Measurements from ENCODE around the gene SAA4. TPM values are rescaled to one million over a fixed set of nuclear protein-coding genes. Genes with fewer than 3 reads are reported as not detected.
"Not testable (repeated sequence)": the region's sequence is repeated elsewhere in the genome, so short reads cannot be mapped to it uniquely, and the experiment has no call there.

The SAA4 gene
- total RNA-seq, 1 experiment from 2014 or later = not detected

- POLR2A ChIA-PET = no interaction called here
- no peak overlapping the region for H3K27ac Mint-ChIP-seq (ENCODE audit: unreplicated experiment)
Measured at GRCh38 chr11:18253778-18254338, 17.3 kb upstream of the SAA4 start.

GRCh38 chr11:18253233-18253632 lies 16.6 kb upstream of the SAA4 start:
- no peaks in the 10 kb centered on the region for H3K4me1 Mint-ChIP-seq (ENCODE audit: low read depth, unreplicated experiment)
- H3K36me3 Mint-ChIP-seq (ENCODE audit: insufficient read depth, unreplicated experiment) = no peaks in the 10 kb centered on the region
- intact Hi-C loops (cut with micrococcal nuclease; ENCODE audit: unreplicated experiment) = no loop called here
- Histone ChIP-seq H3K4me3 (ENCODE audit: low read depth, low read length) (no peak overlapping the region), H3K36me3 (ENCODE audit: control insufficient read depth, insufficient read depth, low read length) (no peaks in the 10 kb centered on the region), H3K9me3 (no peaks in the 10 kb centered on the region), H3K27me3 (replicated peaks; ENCODE audit: control insufficient read depth, insufficient read depth, low read length) (no peaks in the 10 kb centered on the region), H3K4me1 (no peaks in the 10 kb centered on the region)
- no TSS peak for BruUV-seq (replicated peaks)
- no peaks in the 10 kb centered on the region for H3K9me3 Mint-ChIP-seq (ENCODE audit: unreplicated experiment)
- H3K27ac Mint-ChIP-seq (ENCODE audit: unreplicated experiment) = no peak overlapping the region
- DNase-seq = no peak
- peak; percentile 11 to 13 for TF ChIP-seq CTCF (IDR thresholded peaks at IDR 0.05; ENCODE audit: insufficient read depth in 1 of 2, low read depth in 1 of 2, low read length in 1 of 2, severe bottlenecking in 1 of 2, unreplicated experiment in 1 of 2)
- H3K4me3 Mint-ChIP-seq (ENCODE audit: unreplicated experiment) = no peak overlapping the region
- POLR2A ChIA-PET = no interaction called here
- CTCF ChIA-PET = interaction anchor here (0.9 kb wide), 1 partner anchor 9 kb away, joined by 3 read pairs; no protein-coding TSS in a partner anchor
- H3K27me3 Mint-ChIP-seq (ENCODE audit: insufficient read depth, unreplicated experiment) = peaks cover 3% of the 10 kb centered on the region

More at GRCh38 chr11:18253778-18254338, 17.3 kb upstream of the SAA4 start:
- Mint-ChIP-seq H3K27me3 (ENCODE audit: insufficient read depth, unreplicated experiment) (peaks cover 3% of the 10 kb centered on the region), H3K36me3 (ENCODE audit: insufficient read depth, unreplicated experiment) (no peaks in the 10 kb centered on the region), H3K9me3 (ENCODE audit: unreplicated experiment) (no peaks in the 10 kb centered on the region), H3K4me1 (ENCODE audit: low read depth, unreplicated experiment) (no peaks in the 10 kb centered on the region), H3K4me3 (ENCODE audit: unreplicated experiment) (no peak overlapping the region)
- Histone ChIP-seq H3K4me1 (peaks cover under 1% of the 10 kb centered on the region; the same call in 1 of the 2 replicates), H3K36me3 (ENCODE audit: control insufficient read depth, insufficient read depth, low read length) (no peaks in the 10 kb centered on the region), H3K27me3 (replicated peaks; ENCODE audit: control insufficient read depth, insufficient read depth, low read length) (no peaks in the 10 kb centered on the region), H3K4me3 (ENCODE audit: low read depth, low read length) (no peak overlapping the region), H3K9me3 (no peaks in the 10 kb centered on the region)
- intact Hi-C loops (cut with micrococcal nuclease; ENCODE audit: unreplicated experiment) = no loop called here
- DNase-seq = no peak
- CTCF ChIA-PET = no interaction called here
- no TSS peak for BruUV-seq (replicated peaks)
- no peak for TF ChIP-seq CTCF (IDR thresholded peaks at IDR 0.05; ENCODE audit: insufficient read depth in 1 of 2, low read depth in 1 of 2, low read length in 1 of 2, severe bottlenecking in 1 of 2, unreplicated experiment in 1 of 2)

- H3K27ac Mint-ChIP-seq (ENCODE audit: unreplicated experiment) = no peak within 1 kb of the TSS
- Histone ChIP-seq H3K4me3 (ENCODE audit: low read depth, low read length) (no peak within 1 kb of the TSS), H3K4me1 (no peaks in the 10 kb centered on the region), H3K9me3 (no peaks in the 10 kb centered on the region), H3K27me3 (replicated peaks; ENCODE audit: control insufficient read depth, insufficient read depth, low read length) (no peaks in the 10 kb centered on the region), H3K36me3 (ENCODE audit: control insufficient read depth, insufficient read depth, low read length) (no peaks in the 10 kb centered on the region)
- peaks cover 3% of the 10 kb centered on the region for H3K27me3 Mint-ChIP-seq (ENCODE audit: insufficient read depth, unreplicated experiment)
- TF ChIP-seq CTCF (IDR thresholded peaks at IDR 0.05; ENCODE audit: insufficient read depth in 1 of 2, low read depth in 1 of 2, low read length in 1 of 2, severe bottlenecking in 1 of 2, unreplicated experiment in 1 of 2) = no peak
- BruUV-seq (replicated peaks) = no TSS peak
- DNase-seq = no peak
- H3K4me1 Mint-ChIP-seq (ENCODE audit: low read depth, unreplicated experiment) = no peaks in the 10 kb centered on the region
- CTCF ChIA-PET = no interaction called here
- POLR2A ChIA-PET = no interaction called here
- no peaks in the 10 kb centered on the region for H3K36me3 Mint-ChIP-seq (ENCODE audit: insufficient read depth, unreplicated experiment)
- H3K9me3 Mint-ChIP-seq (ENCODE audit: unreplicated experiment) = no peaks in the 10 kb centered on the region
- no peak within 1 kb of the TSS for H3K4me3 Mint-ChIP-seq (ENCODE audit: unreplicated experiment)
- intact Hi-C loops (cut with micrococcal nuclease; ENCODE audit: unreplicated experiment) = loop anchor here (10.0 kb wide), 2 partner anchors 146 to 276 kb away; partner anchors contain the start of genes LDHA and TSG101
Measured at GRCh38 chr11:18248561-18248960, 12.0 kb upstream of the SAA4 start, which contains the start of gene SAA2. Gene SAA2 (minus strand): TSS chr11:18248668. CDS start chr11:18248011, 657 bp downstream.

- H3K9me3 ChIP-seq; H3K4me1 Mint-ChIP-seq (ENCODE audit: low read depth, unreplicated experiment); H3K36me3 ChIP-seq (ENCODE audit: control insufficient read depth, insufficient read depth, low read length); H3K4me3 Mint-ChIP-seq (ENCODE audit: unreplicated experiment); H3K4me3 ChIP-seq (ENCODE audit: low read depth, low read length); H3K27me3 Mint-ChIP-seq (ENCODE audit: insufficient read depth, unreplicated experiment); H3K27ac Mint-ChIP-seq (ENCODE audit: unreplicated experiment); H3K36me3 Mint-ChIP-seq (ENCODE audit: insufficient read depth, unreplicated experiment); CTCF ChIA-PET; H3K27me3 ChIP-seq (replicated peaks; ENCODE audit: control insufficient read depth, insufficient read depth, low read length); H3K4me1 ChIP-seq; H3K9me3 Mint-ChIP-seq (ENCODE audit: unreplicated experiment); BruUV-seq (replicated peaks); POLR2A ChIA-PET; DNase-seq: not testable (repeated sequence)
- intact Hi-C loops (cut with micrococcal nuclease; ENCODE audit: unreplicated experiment) = loop anchor here (10.0 kb wide), 2 partner anchors 148 to 278 kb away; partner anchors contain the start of genes LDHA and TSG101
Measured at GRCh38 chr11:18247191-18247581, 10.6 kb upstream of the SAA4 start.
